A673 (cell line): ENCODE measurements around the gene ELFN2.

Experiments
- CTCF ChIP-seq: fragments of 300-800, 200-600 bp; sonication (generic); conservative IDR thresholded peaks from 2 replicates; pipeline ENCODE4 v1.5.1; 2017; ENCODE audit warnings: low read depth, mild to moderate bottlenecking, antibody characterized with exemption, low read length, moderate library complexity, mixed read lengths
- EZH2 ChIP-seq: fragments of 200-600 bp; sonication (generic); IDR thresholded peaks from 2 replicates; pipeline ENCODE4 v1.6.1; 2017; ENCODE audit warnings: borderline replicate concordance, low read depth, mild to moderate bottlenecking, mixed read lengths, antibody characterized with exemption, low read length; ENCODE audit not compliant: poor library complexity, severe bottlenecking

GRCh38 chr22:37421468-37421877, 5.8 kb downstream of the ELFN2 start:
- TF ChIP-seq CTCF (no peak), EZH2 (no peak)
